Duodenal mucosa (tissue), 2 donors: ENCODE results near the gene PDE8B.

ENCODE experiments used
- H3K27ac ChIP-seq: one replicate; pipeline ENCODE4 v1.7.0; 2013; ENCODE audit warnings: low read depth, low read length
- H3K27me3 ChIP-seq, 2 donors: one replicate each; pipeline ENCODE4 v1.7.0; 2013; ENCODE audit warnings: low read length in 2 of 2, control low read depth in 1 of 2; ENCODE audit not compliant: insufficient read depth in 2 of 2, control insufficient read depth in 1 of 2
- H3K36me3 ChIP-seq, 2 donors: one replicate each; pipeline ENCODE4 v1.7.0; 2013; ENCODE audit warnings: low read length in 2 of 2, control low read depth in 1 of 2; ENCODE audit not compliant: insufficient read depth in 2 of 2, control insufficient read depth in 1 of 2
- H3K4me1 ChIP-seq, 2 donors: one replicate each; pipeline ENCODE4 v1.7.0; 2013; ENCODE audit warnings: low read length in 2 of 2, control low read depth in 1 of 2; ENCODE audit not compliant: insufficient read depth in 2 of 2, control insufficient read depth in 1 of 2
- H3K4me3 ChIP-seq, 2 donors: one replicate each; pipeline ENCODE4 v1.7.0; 2013; ENCODE audit warnings: low read length in 2 of 2, low read depth in 1 of 2
- H3K9ac ChIP-seq, 2 donors: one replicate each; pipeline ENCODE4 v1.7.0; 2013; ENCODE audit warnings: low read length in 2 of 2, low read depth in 1 of 2
- H3K9me3 ChIP-seq, 2 donors: one replicate each; pipeline ENCODE4 v1.7.0; 2013; ENCODE audit warnings: low read length in 2 of 2, control low read depth in 1 of 2; ENCODE audit not compliant: control insufficient read depth in 1 of 2

The PDE8B gene

DNA sequence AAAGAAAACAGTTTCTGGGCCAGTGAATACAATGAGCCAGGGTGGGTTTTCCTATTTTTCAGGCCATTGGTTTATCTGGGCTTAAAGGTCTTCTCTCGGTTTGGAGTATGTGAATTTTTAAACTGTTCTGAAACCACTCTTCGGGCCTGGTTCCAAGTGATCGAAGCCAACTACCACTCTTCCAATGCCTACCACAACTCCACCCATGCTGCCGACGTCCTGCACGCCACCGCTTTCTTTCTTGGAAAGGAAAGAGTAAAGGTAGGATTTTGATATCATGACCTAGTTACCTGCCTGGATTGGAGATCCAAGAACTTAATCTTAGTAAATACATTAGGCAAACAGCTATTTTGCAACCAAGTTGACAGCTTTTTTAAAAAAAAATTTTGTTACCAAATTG, 202.6 kb downstream of the PDE8B start:
- no peak overlapping the region for H3K27ac ChIP-seq
- H3K9ac ChIP-seq = no peak overlapping the region
- no peaks in the 10 kb centered on the region for H3K27me3 ChIP-seq
- no peaks in the 10 kb centered on the region for H3K36me3 ChIP-seq
- H3K9me3 ChIP-seq = no peaks in the 10 kb centered on the region
- H3K4me3 ChIP-seq = no peak overlapping the region
- H3K4me1 ChIP-seq = no peaks in the 10 kb centered on the region

DNA sequence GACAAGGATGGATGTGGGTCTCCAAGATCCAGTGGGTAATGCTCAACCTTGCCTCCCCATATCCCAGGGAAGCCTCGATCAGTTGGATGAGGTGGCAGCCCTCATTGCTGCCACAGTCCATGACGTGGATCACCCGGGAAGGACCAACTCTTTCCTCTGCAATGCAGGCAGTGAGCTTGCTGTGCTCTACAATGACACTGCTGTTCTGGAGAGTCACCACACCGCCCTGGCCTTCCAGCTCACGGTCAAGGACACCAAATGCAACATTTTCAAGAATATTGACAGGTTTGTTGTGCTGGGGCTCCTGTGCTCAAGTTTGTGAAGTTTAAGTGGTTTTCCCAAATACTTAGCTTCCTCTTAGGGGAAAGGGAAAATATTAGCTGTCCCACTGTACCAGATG, 207.7 kb downstream of the PDE8B start:
- no peak overlapping the region for H3K4me3 ChIP-seq
- no peaks in the 10 kb centered on the region for H3K9me3 ChIP-seq
- H3K27me3 ChIP-seq = no peaks in the 10 kb centered on the region
- no peak overlapping the region for H3K27ac ChIP-seq
- no peaks in the 10 kb centered on the region for H3K36me3 ChIP-seq
- H3K4me1 ChIP-seq = peaks cover 0 to 6% of the 10 kb centered on the region in 2 donors
- H3K9ac ChIP-seq = no peak overlapping the region

DNA sequence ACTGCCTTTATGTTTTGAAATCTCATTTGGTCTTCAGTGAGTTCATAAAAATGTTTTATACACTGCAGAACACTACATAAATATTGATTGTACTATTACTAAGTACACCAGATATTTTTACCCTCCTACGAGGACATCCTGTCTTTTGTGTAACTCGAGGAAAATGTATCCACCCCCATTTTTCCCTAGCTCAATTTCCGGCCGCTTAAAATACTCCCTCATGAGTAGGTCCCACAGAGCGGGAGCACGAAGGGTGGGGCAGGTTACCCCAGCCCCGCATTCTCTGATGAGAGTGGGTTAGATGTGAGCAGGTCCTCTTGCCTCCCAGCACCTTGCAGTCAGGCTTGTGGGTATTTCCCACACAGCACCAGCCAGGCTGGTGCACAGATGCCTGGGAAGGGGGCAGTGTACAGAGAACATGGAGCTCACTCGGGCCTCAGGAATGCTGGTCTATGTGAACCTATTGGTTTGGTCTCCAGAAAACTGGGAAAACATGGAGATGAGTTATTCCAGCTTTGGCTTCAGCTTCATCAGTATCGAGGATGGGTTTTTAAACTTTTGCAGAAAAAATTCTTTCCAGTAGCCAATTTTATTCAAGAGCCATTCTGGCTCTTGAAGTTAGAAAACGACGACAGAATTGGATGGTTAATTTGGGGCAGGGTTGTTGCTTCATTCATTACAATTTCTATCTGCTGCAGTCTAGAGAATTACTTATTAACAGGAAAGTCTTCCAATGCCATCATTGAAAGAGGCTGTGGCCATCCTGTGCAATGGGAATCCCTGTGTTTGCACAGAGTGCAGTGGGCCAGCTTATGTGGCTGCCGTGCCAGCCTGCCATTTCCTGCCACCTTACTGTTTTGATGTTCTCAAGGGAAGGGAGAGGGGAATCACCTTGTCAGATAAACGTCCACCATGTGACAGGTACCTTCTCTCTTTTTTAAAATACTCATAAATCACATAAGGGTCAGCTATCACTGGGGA, 208.4 kb downstream of the PDE8B start:
- Histone ChIP-seq H3K27me3 (no peaks in the 10 kb centered on the region), H3K4me1 (peaks cover 0 to 6% of the 10 kb centered on the region in 2 donors), H3K9ac (no peak overlapping the region), H3K4me3 (no peak overlapping the region), H3K36me3 (no peaks in the 10 kb centered on the region), H3K27ac (no peak overlapping the region), H3K9me3 (no peaks in the 10 kb centered on the region)

DNA sequence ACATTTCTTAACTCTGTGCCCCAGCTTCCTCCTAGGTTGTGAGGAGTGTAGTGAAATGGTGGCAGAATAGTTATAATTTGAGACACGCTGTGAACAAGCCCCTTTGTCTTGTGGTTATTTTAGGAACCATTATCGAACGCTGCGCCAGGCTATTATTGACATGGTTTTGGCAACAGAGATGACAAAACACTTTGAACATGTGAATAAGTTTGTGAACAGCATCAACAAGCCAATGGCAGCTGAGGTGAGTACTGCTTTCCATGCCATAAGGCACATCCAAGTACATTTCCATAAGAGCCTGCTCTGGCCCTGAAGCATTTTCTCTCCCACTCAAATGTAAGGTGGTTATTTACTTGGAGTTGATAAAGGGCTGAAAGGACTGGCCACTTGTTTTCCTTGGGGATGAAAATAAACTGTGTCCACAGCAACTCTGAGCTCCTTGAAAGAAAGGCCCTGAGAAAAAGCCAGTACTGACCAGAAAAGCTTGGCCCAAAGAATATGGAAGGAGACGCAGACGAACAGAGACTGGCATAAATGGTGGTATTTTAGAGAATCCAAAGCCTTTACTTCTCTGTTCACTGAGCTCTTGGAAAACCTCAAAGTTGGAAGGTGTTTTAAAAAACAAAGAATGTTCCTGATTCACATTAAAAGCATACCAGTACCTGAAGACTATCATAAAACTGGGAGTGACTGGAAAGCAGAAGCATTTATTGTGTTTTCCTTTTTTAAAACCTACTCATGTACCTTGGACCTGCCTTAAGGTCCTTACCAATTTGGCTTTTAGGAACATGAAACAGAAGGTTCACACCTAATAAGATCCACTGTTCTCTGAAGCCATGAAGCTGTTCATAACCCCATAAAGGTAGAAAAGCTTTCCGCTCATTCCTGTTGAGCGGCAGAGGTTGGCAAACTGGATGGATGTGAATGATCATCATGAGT, 209.4 kb downstream of the PDE8B start:
- H3K4me3 ChIP-seq = no peak overlapping the region
- H3K9me3 ChIP-seq = no peaks in the 10 kb centered on the region
- H3K27ac ChIP-seq = no peak overlapping the region
- no peaks in the 10 kb centered on the region for H3K27me3 ChIP-seq
- no peaks in the 10 kb centered on the region for H3K36me3 ChIP-seq
- H3K4me1 ChIP-seq = peaks cover 0 to 6% of the 10 kb centered on the region in 2 donors
- H3K9ac ChIP-seq = no peak overlapping the region

DNA sequence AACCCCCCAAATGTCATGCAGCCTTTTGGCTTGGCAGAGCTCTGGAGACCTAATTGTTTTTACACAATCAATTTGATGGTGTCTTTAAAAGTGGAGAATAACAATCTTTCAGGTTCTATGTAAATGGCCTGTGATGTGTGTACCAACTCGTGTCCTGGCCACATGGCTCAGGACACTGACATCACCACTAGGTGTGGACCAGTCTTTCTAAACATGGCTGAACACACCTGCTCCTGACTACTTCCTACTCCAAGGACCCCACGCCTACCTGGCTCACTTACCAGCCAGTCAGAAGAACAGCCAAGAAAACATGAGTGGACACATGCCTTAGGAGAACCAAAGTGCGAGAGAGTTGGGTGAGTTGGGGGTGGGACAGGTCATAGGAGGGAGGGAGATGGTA, 210.5 kb downstream of the PDE8B start:
- H3K9me3 ChIP-seq = no peaks in the 10 kb centered on the region

DNA sequence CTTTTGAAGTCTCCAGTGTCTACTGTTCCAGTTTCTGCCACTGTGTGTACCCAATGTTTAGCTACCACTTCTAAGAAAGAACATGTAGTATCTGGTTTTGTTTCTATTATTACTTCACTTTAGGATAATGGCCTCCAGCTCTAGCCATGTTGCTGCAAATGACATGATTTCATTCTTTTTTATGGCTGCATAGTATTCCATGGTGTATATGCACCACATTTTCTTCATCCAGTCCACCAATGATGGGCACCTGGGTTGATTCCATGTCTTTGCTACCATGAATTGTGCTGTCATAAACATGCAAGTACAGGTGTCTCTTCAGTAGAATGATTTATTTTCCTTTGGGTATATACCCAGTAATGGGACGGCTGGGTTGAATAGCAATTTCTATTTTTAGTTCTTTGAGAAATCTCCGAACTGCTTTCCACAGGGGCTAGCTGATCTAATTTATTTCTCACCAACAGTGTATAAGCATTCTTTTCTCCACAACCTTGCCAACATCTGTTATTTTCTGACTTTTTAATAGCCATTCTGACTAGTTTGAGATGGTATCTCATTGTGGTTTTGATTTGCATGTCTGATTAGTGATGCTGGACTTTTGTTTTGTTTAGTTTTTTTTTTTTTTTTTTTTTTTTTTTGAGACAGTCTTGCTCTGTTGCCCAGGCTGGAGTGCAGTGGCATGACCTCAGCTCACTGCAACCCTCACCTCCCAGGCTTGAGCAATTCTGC, 212.7 kb downstream of the PDE8B start:
- no peaks in the 10 kb centered on the region for H3K27me3 ChIP-seq
- peaks cover 0 to 6% of the 10 kb centered on the region in 2 donors for H3K4me1 ChIP-seq
- H3K27ac ChIP-seq = no peak overlapping the region
- no peak overlapping the region for H3K4me3 ChIP-seq
- no peak overlapping the region for H3K9ac ChIP-seq
- H3K9me3 ChIP-seq = no peaks in the 10 kb centered on the region
- peaks cover 0 to 10% of the 10 kb centered on the region in 2 donors for H3K36me3 ChIP-seq

More for the DNA sequence above, 210.5 kb downstream of the PDE8B start:
- Histone ChIP-seq H3K4me3 (no peak overlapping the region), H3K9ac (no peak overlapping the region), H3K36me3 (peaks cover 0 to 6% of the 10 kb centered on the region in 2 donors), H3K4me1 (peaks cover 0 to 6% of the 10 kb centered on the region in 2 donors), H3K27ac (no peak overlapping the region), H3K27me3 (no peaks in the 10 kb centered on the region)

DNA sequence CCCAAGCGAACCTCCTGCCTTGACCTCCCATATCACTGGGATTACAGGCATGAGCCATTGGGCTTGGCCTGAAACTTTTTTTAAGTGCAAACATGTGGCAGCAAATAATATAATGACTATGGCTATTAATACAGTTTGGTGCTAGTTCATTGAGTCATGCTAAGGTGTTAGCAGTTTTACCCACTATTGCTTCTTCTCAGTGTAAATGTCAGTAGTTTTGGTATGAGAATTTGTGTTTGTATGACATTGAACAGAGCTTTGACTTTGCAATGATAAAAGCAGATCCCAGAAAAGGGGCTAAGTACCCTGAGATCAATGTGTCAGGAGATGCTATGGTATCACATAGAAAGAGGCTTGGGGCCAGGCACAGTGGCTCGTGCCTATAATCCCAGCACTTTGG, 214.4 kb downstream of the PDE8B start:
- H3K4me3 ChIP-seq = no peak overlapping the region
- H3K9me3 ChIP-seq = no peaks in the 10 kb centered on the region
- no peak overlapping the region for H3K27ac ChIP-seq
- H3K27me3 ChIP-seq = no peaks in the 10 kb centered on the region
- H3K9ac ChIP-seq = no peak overlapping the region
- H3K4me1 ChIP-seq = peaks cover 0 to 6% of the 10 kb centered on the region in 2 donors
- H3K36me3 ChIP-seq = peaks cover 4 to 13% of the 10 kb centered on the region in 2 donors

DNA sequence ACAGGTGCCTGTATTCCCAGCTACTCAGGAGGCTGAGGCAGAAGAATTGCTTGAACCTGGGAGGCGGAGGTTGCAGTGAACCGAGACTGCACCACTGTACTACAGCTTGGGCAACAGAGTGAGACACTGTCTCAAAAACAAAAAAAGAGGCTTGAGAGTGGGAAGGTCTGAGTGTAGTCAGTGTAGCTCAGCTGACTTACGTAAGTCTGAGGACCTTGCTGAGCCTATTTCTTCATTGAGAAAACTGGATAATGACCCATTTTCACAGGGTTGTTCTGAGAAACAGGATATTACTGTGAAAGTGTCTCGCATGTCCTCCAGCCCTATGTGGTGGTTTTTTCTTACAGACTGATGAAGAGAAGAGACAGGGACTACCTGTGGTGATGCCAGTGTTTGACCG, 214.9 kb downstream of the PDE8B start:
- Histone ChIP-seq H3K9me3 (no peaks in the 10 kb centered on the region), H3K4me1 (peaks cover 0 to under 1% of the 10 kb centered on the region in 2 donors), H3K36me3 (peaks cover 5 to 18% of the 10 kb centered on the region in 2 donors), H3K27me3 (no peaks in the 10 kb centered on the region), H3K9ac (no peak overlapping the region), H3K27ac (no peak overlapping the region), H3K4me3 (no peak overlapping the region)

DNA sequence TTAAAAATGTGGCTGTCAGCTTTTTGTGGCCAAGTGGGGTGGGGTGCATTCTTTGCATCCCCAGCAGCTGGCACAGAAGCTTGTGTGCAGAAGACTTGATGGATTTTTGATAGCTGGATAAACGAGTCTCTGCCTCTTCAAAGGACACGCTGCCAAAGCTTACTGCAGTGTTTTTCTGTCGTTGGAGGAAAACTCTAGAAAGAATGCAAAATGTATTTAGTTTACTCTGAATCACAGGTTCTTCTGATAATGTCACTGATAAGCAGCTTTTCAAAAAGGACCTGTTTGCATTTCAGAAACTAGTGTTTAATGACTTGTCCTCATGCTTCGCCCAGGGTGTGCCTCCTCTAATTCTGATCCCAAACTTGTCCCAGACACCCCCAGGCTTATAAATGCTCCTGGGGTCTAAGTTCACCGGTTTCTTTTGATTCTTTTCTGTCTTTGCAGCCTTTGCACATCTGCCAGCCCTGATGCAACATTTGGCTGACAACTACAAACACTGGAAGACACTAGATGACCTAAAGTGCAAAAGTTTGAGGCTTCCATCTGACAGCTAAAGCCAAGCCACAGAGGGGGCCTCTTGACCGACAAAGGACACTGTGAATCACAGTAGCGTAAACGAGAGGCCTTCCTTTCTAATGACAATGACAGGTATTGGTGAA, 215.6 kb downstream of the PDE8B start:
- H3K9me3 ChIP-seq = no peaks in the 10 kb centered on the region
- no peaks in the 10 kb centered on the region for H3K27me3 ChIP-seq
- H3K4me1 ChIP-seq = no peaks in the 10 kb centered on the region
- H3K27ac ChIP-seq = no peak overlapping the region
- peaks cover 5 to 20% of the 10 kb centered on the region in 2 donors for H3K36me3 ChIP-seq
- no peak overlapping the region for H3K9ac ChIP-seq
- no peak overlapping the region for H3K4me3 ChIP-seq
